GM06990 (cell line): ENCODE measurements around the gene BIRC3.

ENCODE experiments used
- DNase-seq: peaks from one replicate; pipeline ENCODE4 v3.0.0-alpha.2; 2011; ENCODE audit not compliant: insufficient read length; ENCODE audit errors: extremely low read depth
- H3K27me3 ChIP-seq: replicated peaks from 2 replicates; pipeline ENCODE4 v1.6.0; 2011; ENCODE audit warnings: low read length; ENCODE audit not compliant: control insufficient read depth, insufficient read depth
- H3K36me3 ChIP-seq: 2 replicates; pipeline ENCODE4 v1.5.1; 2011; ENCODE audit warnings: low read length; ENCODE audit not compliant: control insufficient read depth, insufficient read depth
- H3K4me3 ChIP-seq: replicated peaks from 2 replicates; pipeline ENCODE4 v1.5.1; 2011; ENCODE audit warnings: low read depth, mild to moderate bottlenecking, control low read depth, low read length
- CTCF ChIP-seq: IDR thresholded peaks from 2 replicates; pipeline ENCODE4 v1.5.1; 2011; ENCODE audit warnings: low read length, control low read depth, mild to moderate bottlenecking, inconsistent platforms; ENCODE audit not compliant: insufficient read depth, poor library complexity, severe bottlenecking

BIRC3 gene

DNA sequence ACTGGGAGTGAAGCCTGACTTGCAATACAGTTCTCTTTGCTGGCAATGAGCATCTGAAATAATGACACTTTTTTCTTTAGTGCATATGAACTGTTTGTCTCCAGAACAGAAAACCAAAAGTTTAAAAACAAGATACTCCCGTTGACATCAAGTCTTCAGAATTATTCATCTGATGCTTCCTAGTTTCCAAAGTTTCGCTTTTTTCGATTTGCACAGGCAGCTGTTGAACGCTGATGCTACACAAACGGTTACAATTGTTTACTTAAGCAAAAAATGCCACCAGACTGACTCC is 29.1 kb downstream of the BIRC3 start:
- no peaks in the 10 kb centered on the region for H3K36me3 ChIP-seq
- DNase-seq: no peak
- TF ChIP-seq CTCF: no peak
- H3K4me3 ChIP-seq: peak overlapping the region; percentile 86
- H3K27me3 ChIP-seq: no peaks in the 10 kb centered on the region

DNA sequence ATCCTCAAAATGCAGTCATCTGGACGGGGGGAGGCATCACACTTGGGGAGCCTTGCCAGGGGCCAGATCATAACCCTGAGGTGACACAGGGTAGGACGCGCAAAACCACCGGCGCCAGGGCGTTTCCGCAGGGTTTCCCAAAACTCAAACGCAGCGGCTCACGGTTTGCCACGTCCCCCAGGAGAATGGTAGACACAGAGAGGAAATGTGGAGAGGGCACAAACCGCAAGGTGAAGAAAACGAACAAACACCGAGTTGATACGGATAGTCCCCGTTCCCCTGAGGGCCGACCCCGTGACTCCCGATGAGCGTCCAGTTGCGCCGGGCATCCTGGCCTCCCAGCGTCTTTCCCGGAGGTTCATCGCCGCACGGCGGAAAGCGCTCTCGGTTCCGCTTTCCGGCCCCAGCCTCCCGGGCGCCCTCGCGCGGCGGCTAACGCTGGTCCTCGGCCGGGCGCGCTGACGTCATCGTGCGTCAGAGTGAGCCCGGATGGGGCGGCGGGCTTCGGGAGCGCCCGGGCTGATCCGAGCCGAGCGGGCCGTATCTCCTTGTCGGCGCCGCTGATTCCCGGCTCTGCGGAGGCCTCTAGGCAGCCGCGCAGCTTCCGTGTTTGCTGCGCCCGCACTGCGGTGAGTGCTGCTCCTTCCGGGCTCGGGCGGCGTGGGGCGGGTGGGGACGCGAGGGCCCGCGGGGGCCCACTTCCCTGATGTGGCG is 29.6 kb downstream of the BIRC3 start, which contains the start of gene BIRC2:
Gene BIRC2, plus strand, starts transcription at position 467 of the 714 bp plus-strand sequence. CDS start 2,641 bp downstream, outside the sequence.
- Histone ChIP-seq H3K4me3 (peak within 1 kb of the TSS; percentile 86), H3K27me3 (no peaks in the 10 kb centered on the region), H3K36me3 (no peaks in the 10 kb centered on the region)
- DNase-seq: peak; percentile 95
- peak; percentile 77 for TF ChIP-seq CTCF

GRCh38 chr11:102347462-102348370 is 30.4 kb downstream of the BIRC3 start:
- Histone ChIP-seq H3K4me3 (peak overlapping the region; percentile 86), H3K27me3 (no peaks in the 10 kb centered on the region), H3K36me3 (no peaks in the 10 kb centered on the region)
- no peak for DNase-seq
- no peak for TF ChIP-seq CTCF

- no peaks in the 10 kb centered on the region for H3K27me3 ChIP-seq
- no peak for DNase-seq
- H3K4me3 ChIP-seq: no peak overlapping the region
- peaks cover 9% of the 10 kb centered on the region for H3K36me3 ChIP-seq
- no peak for TF ChIP-seq CTCF
These were observed 39.8 kb downstream of the BIRC3 start for GRCh38 chr11:102357116-102357515.

GRCh38 chr11:102359372-102359771 is 42.1 kb downstream of the BIRC3 start:
- H3K36me3 ChIP-seq: peaks cover 11% of the 10 kb centered on the region
- H3K27me3 ChIP-seq: no peaks in the 10 kb centered on the region
- DNase-seq: no peak
- no peak overlapping the region for H3K4me3 ChIP-seq
- no peak for TF ChIP-seq CTCF
